Measurements from ENCODE around the gene TOMM22.

TOMM22 gene

DNA sequence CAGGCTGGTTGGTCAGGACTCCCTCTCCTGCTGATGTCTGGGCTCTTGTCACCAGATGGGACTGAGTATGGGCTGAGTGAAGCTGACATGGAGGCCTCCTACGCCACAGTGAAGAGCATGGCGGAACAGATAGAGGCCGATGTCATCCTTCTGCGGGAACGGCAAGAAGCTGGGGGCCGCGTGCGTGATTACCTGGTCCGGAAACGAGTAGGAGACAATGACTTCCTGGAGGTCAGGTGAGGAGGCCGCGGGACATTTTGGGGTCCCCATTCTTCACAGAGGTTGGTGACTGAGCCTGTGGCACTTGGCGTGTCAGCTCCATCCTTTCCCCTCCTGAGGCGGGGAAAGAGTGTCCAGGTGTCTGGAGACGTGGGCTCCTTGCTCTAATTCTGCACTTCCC, 34.1 kb downstream of the TOMM22 start:
- no peak for DNase-seq

DNA sequence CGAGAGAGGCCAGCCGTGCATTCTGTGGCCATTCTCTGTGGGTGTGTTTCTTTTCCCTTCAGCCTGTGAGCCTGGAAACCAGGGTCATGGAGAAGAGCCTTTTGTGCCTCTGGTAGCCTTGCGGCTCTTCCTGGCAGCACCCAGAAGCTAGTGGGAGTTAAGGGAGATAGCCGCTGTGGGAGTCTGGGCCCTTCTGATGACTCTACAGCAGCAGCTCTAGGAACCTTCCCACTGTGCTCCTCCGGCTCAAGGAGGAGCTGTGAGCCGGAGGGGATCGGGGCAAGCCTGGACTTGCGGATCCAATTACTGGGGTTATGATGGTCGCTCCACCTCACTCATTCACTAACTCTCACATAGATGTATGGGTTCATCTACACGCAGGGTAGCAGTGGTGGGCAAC, 34.5 kb downstream of the TOMM22 start:
- no peak for DNase-seq

DNA sequence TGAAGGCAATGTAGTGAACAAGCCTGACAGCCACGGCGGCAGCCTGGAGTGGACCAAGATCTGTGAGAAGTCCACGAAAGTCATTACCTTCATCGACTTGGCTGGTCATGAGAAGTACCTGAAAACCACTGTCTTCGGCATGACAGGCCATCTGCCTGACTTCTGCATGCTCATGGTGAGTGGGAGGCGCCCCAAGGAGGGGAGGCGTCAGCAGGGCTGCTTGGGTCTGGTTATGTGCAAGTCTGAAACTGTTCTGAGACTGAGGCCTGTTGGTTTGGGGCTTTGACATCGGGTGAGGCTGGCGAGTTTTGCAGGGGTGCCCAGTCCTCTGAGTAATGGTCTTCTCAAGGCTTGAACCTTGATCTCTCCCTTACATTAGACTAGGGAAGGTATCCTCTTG, 35.1 kb downstream of the TOMM22 start:
- no peak for DNase-seq

DNA sequence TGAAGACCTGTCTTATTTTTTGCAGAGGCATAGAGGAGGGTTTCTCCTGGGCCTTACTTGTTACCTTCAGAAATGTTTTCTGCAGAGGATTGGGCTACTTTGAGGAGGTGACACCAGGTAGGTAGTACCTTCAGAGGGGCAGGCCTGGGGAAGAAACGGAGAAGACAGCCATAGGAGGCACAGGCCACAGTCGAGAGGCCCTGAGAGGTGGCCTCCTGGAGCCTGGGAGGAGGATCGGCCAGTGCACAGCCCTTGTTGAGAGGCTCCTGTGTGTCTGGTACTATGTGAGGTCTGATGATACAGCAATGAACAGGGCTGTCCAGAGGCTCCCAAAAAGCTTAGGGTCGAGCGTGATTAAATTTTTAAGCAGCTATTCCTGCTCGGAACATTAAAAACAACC, 35.5 kb downstream of the TOMM22 start:
- DNase-seq, result no peak

DNA sequence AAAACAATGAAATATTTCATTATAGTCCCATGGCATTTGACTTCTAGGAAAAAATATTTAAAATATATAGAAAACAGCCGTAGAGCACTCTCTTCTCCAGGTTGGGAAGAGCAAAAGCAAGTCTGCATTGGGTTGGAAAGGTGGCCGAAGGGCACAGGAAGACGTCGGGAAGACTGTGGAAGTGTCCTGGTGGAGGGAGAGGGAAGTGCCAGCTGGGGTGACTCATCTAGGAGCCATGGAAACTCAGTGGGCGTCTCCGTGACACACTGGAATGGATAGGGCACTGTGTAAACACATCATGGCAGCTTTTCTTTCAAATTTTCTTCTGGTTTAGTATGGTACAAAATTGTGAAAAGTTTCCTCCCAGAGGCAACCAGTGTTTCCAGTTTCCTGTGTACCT, 36.7 kb downstream of the TOMM22 start:
- no peak for DNase-seq

DNA sequence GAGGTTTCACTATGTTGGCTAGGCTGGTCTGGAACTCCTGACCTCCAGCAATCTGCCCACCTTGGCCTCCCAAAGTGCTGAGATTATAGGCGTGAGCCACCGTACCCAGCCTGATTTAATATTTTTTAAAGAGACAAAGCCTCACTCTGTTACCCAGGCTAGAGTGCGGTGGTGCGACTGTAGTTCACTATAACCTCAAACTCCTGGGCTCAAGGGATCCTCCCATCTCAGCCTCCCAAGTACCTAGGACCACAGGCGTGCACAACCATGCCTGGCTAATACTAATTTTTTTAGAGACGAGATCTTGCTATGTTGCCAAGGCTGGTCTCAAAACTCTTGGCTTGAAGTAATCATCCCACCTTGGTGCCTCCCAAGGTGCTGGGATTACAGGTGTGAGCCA, 37.4 kb downstream of the TOMM22 start:
- no peak for DNase-seq

DNA sequence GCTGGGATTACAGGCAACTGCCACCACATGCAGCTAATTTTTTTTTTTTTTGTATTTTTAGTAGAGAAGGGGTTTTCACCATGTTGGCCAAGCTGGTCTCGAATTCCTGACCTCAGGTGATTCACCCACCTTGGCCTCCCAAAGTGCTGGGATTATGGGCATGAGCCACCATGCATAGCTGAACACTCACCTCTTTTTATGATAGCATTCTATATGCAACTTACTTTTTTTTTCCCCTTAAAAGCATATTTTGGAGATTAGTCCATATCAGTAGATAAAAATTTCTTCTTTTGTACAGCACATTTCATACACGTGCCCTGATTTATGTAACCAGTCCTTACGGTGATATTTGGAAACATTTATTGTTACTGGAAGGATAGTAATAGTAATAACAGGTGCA, 38.6 kb downstream of the TOMM22 start:
- no peak for DNase-seq

DNA sequence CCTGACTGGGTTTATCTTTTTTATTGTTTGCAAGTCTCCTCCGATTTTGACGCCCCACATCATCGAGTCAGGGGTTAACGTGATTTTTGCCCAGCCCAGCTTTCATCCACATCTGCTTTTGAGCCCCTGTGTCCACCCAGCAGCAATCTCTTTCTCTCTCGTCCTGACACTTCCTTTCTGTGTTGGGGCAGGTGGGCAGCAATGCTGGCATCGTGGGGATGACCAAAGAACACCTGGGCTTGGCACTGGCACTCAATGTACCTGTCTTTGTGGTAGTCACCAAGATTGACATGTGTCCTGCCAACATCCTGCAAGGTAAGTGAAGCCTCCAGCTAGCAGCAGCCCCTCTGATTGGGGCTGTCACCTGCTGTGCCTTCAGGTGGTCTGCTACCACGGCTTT, 39.8 kb downstream of the TOMM22 start:
- DNase-seq, result no peak

DNA sequence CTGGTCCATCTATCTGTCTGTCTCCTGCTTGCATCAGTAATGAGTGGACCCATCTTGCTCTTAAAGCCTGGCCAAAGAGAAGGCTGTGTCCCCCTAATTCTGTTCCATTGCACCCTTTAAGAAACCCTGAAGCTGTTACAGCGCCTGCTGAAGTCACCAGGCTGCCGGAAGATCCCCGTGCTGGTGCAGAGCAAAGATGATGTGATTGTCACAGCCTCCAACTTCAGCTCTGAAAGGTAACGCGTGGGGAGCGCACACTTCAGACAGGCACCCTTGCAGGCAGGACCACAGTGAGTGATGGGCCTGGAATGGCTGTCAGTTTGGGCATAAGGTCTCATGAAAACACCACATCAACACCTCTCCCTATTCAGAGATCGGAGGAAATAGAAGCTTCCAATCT, 42.4 kb downstream of the TOMM22 start:
- DNase-seq, result no peak

DNA sequence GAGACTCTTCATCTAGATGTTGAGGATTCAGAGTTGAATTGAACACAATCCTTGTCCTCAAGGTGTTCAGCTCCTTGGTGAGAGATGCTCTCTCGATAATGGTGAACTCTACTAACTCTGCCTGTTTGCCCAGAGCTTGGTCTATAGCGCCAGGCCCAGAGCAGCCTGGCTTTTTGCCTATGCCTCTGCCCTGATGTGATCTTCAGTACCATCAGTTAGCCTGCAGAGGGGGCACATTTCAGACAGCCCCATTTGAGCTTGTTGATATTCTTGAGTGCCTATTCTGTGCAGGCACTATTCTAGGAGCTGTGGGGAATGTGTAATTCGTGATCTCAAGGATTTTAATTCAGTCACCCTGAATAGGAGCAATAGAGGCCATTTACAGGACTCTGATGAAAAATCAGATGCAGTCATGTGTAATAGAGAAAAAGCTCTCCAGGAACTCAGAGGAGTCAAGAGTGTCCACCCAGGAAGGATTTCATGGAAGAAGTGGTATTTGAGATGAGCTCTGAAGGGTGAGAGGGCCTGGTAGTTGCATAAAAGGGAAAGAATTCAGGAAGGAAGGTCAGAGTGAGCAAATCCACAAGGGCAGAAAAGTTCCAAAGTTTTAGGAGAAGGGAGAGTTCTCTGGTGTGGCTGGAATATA, 43.3 kb downstream of the TOMM22 start:
- peak; percentile 16 for DNase-seq

DNA sequence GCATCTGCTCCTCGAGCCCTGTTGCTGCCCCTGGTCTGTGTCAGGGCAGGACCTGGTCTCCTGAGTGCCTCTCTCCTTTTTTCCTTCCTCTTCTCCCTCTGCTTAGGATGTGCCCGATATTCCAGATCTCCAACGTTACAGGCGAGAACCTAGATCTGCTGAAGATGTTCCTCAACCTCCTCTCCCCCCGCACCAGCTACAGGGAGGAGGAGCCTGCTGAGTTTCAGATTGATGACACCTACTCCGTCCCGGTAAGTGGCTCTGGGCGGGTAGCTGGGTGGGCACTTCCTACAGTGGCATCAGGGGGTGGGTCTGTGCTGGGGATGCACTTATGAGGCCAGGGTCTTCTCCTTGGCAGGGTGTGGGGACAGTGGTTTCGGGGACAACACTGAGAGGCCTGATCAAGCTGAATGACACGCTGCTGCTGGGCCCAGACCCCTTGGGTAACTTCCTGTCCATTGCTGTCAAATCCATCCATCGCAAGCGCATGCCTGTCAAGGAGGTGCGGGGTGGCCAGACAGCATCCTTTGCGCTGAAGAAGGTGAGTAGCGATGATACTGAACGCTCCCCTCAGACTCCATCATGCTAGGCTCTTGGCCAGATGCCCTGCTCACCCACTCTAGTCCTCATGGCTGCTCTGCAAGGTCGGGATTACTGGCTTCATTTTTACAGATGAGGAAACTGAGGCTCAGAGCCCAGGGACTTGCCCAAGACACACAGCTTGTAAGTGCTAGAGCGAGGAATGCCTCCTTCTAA, 44.3 kb downstream of the TOMM22 start:
- DNase-seq, result no peak

DNA sequence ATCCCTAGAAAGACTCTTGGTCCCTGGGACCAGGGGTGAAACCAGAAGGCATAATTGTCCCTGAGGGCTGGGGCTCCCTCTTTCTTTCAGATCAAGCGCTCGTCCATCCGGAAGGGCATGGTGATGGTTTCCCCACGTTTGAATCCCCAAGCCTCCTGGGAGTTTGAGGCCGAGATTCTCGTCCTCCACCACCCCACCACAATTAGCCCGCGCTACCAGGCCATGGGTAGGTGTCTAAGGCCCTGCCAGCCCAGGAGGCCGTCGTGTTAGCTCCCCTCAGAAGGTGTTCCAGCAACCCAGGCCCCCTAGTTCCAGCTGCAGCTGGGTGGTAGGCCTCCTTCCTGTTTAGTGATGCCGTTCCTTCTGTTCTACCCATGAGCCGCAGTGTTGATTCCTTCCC, 45.4 kb downstream of the TOMM22 start:
- DNase-seq, result no peak

DNA sequence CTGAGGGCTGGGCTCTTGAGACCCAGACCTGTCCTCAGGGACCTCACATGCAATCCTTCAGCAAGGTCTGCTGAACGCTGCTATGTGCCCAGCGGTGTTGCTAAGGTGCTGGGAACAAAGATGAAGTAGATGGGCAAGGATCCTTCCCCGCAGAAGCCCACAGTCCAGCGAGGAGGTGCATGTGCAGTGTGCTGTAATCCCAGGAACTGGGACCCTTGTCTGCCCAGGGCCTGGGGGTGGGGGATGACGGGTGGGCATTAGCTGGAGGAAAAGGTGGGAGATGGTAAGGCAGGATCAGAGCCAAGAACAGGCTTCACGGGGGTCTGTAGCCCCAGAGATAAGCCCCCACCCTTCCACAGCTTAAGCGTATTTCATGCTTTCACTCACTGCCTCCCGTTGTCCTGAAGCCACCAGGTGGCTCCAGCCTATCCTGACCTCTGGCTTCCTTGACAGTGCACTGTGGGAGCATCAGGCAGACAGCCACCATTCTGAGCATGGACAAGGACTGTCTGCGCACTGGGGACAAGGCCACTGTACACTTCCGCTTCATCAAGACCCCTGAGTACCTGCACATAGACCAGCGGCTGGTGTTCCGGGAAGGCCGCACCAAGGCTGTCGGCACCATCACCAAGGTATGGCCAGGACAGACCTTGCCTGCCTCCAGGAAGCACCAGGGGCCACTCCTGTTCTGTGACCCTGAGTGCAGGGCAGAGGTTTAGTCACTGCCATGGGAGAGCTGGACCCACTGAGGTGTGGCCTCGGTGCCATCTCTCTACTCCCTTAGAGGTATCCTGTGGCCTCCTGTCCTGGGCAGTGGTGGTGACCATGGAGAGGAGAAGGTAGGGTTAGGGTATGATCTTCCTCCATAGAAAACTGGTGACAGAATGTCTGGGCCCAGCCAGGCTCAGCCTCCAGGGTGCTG, 46.0 kb downstream of the TOMM22 start:
- DNase-seq, result no peak

DNA sequence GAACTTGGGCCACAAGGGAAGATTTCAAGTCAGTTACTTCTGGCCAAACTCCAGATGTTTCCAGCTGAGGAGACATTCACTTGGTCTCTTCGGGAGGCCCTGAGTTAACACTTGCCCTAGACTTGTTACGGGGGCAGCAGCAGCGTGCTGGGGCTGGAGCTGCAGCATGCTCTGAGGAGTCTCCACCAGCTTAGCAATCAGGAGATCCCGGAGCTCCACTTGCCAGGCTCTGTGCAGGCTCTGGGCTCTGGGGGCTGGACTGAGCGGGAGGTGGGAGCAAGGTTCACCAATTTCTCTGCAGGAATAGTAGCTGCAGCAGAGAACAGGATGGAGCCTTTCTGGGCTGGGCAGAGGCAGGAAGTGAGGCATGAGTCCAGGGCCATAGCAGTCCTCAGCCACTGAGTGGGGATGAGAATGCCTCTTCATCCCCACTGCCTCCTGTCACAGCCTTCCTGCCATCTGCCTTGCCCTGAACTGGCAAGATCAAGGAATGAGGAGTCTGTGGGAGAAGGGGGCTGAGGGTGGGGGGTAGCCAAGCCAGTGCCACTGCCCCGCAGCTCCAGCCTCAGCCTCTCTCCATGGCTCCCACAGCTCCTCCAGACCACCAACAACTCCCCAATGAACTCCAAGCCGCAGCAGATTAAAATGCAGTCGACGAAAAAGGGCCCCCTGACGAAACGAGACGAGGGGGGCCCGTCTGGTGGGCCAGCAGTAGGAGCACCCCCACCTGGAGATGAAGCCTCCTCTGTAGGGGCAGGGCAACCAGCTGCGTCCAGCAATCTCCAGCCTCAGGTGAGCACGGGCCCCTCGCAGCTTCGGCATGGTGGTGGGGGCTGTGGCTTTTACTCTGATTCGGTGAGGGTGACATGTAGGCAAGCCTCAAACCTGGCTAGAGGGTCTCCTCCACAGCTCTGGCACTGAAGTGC, 47.4 kb downstream of the TOMM22 start:
- no peak for DNase-seq

DNA sequence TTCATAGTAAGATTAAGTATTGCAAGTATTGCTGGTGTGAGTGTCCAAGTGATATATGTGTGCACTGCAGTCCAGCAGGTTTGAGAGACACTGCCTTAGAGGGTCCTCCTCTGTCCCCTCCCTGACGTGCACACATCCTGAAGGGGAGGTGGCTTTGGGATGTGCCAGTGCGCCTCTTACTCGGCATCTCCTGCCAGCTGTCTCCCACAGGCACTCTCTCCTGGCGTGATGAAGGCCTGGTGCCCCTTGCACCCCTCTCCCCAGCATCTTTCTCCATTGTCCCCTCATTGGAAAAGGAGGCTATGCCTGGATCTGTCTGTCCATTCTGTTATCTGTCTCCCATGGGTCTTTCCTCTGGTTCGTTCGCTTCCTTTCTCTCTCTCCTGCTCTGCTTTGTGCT, 48.2 kb downstream of the TOMM22 start:
- no peak for DNase-seq

DNA sequence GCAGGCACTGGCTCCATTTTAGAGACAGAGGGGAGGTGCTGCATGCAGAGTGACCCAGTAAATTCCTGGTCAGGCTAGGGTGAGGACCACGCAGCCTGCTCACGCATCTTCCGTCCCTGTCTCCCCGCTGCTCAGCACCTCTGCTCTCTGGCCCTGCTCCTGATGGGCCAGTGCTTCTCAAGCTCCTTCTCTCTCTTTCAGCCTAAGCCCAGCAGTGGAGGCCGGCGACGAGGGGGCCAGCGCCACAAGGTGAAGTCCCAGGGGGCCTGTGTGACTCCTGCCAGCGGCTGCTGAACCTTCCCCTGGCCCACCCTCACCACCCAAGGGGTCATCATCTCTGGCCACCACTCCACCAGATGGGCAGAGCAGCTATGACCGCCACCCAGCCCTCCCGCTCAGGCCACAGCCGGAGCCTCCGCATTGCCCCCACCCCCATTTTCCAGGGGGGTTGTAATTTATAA, 48.7 kb downstream of the TOMM22 start:
- DNase-seq, result no peak

DNA sequence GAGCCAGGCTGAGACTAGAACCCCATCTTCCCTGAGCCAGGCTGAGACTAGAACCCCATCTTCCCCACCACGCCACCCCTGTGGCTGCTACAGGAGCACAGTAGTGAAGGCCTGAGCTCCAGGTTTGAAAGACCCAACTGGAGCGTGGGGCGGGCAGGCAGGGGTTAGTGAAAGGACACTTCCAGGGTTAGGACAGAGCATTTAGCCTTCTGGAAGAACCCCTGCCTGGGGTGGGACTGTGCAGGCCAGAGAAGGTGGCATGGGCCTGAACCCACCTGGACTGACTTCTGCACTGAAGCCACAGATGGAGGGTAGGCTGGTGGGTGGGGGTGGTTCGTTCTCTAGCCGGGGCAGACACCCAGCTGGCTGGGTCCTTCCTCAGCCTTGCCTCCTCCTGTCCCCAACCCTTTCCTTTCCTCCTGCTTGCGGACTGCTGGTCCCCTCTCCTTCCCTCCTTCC, 50.0 kb downstream of the TOMM22 start:
- DNase-seq, result no peak

DNA sequence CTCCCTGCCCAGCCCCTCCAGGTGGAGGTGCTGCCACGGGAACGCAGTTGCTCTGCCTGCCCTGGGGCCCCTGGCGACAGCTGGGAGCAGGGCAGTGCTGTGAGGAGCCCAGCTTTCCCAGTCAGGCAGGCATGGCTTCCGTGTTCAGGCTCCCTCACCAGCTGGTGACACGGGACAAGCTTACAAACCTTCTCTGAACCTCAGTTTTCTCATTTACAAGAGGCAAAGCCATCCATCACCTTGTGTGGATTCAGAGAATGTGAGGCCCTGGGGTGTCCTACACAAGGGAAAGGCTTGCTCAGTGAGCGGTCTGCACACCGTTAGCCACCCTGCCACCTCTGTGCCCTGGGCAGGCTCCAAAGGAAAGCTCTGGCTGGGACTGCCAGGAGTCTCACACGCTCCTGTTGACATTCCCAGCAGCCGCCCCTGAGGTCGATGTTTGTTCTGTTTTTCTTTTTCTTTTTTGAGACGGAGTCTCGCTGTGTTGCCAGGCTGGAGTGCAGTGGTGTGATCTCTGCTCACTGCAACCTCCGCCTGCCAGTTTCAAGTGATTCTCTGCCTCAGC, 50.6 kb downstream of the TOMM22 start:
- DNase-seq, result no peak

DNA sequence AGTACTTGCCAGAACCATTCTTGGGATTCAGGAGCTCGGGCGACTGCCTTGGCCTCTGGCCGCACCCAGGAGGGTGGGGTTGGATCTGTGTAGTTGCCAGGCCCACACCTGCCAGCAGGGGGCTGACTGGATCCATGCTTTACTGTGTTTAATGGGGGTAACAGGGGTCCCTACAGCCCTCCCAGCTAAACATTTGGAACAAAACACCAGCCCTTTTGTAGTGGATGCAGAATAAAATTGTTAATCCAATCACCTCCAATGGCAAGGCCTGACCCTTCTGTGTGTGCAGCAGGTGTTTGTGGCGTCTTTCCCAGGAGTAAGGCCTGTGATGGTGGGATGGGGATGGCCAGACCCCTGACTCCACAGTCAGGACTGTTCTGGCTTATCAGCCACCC, 51.6 kb downstream of the TOMM22 start:
- DNase-seq, result no peak

DNA sequence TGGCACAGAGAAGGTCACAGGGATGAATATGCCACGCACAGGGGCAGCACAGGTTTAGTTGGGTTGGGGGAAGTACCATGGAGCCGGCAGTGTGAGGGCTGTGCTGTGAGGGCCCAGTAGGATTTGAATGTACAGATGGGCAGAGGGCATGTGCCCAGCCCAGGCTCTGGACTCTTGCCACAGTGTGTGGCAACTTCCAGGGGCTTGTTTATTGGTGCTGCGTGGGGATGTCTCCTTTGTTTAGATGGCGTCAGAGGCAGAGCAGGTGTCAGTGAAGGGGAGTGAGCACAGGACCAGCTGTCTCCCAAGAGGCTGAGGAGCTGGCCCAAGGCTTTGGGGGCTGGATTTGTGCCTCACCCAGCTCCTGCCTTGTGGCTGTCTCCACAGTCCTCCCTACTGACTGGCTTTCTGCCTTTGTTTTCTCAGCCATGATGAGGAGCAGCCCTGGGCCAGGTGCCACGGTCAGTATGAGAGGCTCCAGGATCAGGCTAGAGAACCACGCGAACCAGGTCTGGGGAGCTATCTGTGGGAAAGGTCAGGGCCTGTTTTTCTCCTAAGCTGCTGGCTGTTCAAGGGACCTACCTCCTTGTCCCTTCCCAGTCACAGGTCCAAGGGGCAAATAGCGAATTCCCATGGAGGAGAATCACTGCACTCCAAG, 52.1 kb downstream of the TOMM22 start:
- peak; percentile 83 for DNase-seq

DNA sequence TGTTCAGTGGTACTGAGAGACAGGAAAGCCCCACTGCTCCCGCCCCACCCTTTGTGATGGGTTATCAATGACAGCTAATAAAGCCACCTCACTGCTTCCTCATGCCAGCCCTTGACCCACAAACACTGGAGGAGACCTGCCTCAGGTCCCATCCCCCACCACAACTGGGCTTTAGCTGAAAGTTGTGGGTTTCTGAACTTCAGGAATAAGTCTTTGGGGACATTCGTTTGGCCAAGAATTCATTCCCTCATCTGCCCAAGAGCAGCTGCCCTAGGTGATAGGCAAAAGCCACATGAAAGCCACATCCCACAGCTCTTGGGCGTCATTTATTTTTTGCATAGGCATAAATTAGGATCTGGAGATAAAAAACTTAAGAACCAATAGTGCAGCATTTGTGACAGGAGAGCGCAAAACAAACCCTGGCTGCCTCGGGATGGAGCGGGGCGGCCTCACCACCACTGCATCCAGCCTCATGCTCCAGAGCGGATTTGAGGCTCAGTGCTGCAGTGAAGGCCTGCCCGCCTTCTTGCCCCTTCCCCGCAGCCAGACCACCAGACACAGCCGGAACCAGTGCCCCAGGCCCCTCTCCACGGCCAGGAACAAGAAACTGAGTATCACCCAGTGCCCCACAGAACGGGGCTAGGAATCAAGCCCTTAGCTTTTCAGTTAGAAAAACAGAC, 52.8 kb downstream of the TOMM22 start:
- no peak for DNase-seq
